NB4 (cell line): ENCODE results near the gene SIK2.

ENCODE experiments used
- DNase-seq: peaks from one replicate; pipeline ENCODE4 v3.0.0; 2010; ENCODE audit warnings: low read depth
- H3K4me3 ChIP-seq: one replicate; pipeline ENCODE4 v1.5.1; 2011; ENCODE audit warnings: mild to moderate bottlenecking, low read depth, low read length, moderate library complexity
- CTCF ChIP-seq: IDR thresholded peaks from one replicate; pipeline ENCODE4 v1.5.1; 2012; ENCODE audit warnings: low read depth, low read length
- MYC ChIP-seq: IDR thresholded peaks from 2 replicates; pipeline ENCODE4 v1.6.1; 2011; ENCODE audit warnings: low read depth, low read length
- POLR2A ChIP-seq: IDR thresholded peaks from 2 replicates; pipeline ENCODE4 v1.6.1; 2011; ENCODE audit warnings: mild to moderate bottlenecking; ENCODE audit not compliant: insufficient read length; ENCODE audit errors: extremely low read depth
- TF ChIP-seq, protein P1 (sequence below): IDR thresholded peaks from 2 replicates; pipeline ENCODE4 v1.6.1; 2011; ENCODE audit warnings: low read depth, low read length

Gene SIK2

DNA sequence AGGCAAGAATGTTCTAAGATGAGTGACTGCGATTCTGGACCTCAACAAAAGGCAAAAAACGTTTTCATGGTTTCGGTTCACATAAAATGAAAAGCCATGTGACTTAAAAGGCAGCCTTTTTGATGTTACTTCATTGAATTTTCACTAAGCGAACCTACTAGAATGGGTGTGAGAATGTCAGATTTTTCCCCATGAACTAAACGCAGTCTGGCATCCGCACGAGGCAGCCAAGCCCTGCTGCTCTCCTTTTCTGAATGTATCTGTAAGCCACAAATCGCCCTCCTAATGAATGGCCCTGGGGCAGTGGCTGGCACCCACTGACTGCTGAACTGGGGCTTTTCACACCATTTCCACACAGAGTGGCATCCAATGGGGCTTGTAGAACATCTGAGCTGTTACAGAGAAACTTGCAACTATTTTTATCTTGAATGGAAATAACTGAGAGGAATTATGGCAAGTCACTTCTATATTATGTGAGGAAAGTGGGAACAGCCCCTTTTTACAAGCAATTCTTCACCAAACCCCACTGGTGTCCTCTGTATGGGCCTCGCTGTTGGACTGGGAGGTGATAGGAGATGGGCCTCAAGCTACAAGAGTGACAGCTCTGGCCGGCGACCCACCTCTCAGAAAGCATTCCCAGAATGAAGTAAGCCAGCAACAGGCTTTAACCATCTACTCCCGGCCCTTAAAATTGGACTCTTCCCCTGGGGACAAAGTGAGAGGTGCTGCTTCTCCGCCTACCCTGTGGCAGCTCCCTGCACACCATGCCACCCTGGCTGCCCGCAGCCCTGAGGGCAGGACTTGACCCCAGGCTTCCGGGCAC is 134.6 kb downstream of the SIK2 start:
- TF ChIP-seq MYC: no peak
- TF ChIP-seq, protein P1, sequence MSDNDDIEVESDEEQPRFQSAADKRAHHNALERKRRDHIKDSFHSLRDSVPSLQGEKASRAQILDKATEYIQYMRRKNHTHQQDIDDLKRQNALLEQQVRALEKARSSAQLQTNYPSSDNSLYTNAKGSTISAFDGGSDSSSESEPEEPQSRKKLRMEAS: no peak
- no peak for TF ChIP-seq CTCF
- no peak for TF ChIP-seq POLR2A
- no peak overlapping the region for H3K4me3 ChIP-seq
- no peak for DNase-seq

GRCh38 chr11:111737444-111738210 is 135.4 kb downstream of the SIK2 start:
- TF ChIP-seq POLR2A (no peak), MYC (no peak), CTCF (no peak)
- TF ChIP-seq, protein P1: no peak

DNA sequence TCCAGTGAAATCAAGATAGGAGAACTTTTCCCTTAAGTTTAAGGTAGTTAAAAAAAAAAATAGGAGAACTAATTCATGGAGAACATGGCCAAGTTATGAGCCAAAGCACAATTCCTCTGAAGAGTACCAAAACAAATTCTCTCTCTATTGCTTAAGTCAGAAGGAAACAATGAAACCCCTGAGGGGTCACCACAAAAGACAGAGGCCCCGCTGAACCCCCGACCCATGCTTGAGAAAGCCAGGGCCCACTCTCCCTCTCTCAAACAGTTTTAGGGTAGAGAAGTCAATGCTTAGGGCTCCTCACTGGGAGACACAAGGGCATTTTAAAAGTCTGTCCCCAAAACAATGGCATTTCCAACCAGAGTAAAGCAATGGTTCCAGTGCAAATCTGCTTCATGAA is 137.1 kb downstream of the SIK2 start:
- TF ChIP-seq CTCF (no peak), MYC (no peak), POLR2A (no peak)
- TF ChIP-seq, protein P1: no peak

More at GRCh38 chr11:111737444-111738210, 135.4 kb downstream of the SIK2 start:
- DNase-seq: no peak
- no peak overlapping the region for H3K4me3 ChIP-seq

DNA sequence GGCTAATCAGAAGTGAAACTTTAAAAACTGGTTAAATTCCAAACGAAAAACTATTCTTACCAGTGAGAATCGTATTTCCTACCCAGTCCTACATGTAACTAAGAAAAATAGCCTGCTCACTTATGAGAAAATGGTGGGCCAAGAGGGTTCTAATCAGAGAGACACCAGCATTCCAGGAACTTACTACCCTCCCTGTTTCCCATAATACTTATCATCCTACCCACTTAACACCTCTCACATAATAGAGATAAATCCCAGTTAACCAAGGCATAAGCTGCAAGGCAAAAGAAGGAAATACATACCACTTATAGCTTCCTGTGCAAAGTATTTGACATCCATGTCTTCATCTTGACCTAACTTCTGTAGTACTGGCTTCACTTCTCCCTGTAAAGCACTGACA is 139.5 kb downstream of the SIK2 start:
- TF ChIP-seq, protein P1: no peak
- TF ChIP-seq MYC: no peak
- no peak for TF ChIP-seq CTCF
- no peak for TF ChIP-seq POLR2A
- no peak overlapping the region for H3K4me3 ChIP-seq
- DNase-seq: no peak

More for the DNA sequence above, 137.1 kb downstream of the SIK2 start:
- no peak overlapping the region for H3K4me3 ChIP-seq
- DNase-seq: no peak

- DNase-seq: no peak
- H3K4me3 ChIP-seq: no peak overlapping the region
- TF ChIP-seq, protein P1: no peak
- TF ChIP-seq CTCF: no peak
- TF ChIP-seq MYC: no peak
- no peak for TF ChIP-seq POLR2A
Measured at GRCh38 chr11:111743700-111744099, 141.5 kb downstream of the SIK2 start.
